ENCODE measurements around the gene AGAP1.

Gene AGAP1

GRCh38 chr2:235572592-235572991 is 78.7 kb downstream of the AGAP1 start:
- no peak for FAIRE-seq

- no peak for FAIRE-seq
These were observed 79.7 kb downstream of the AGAP1 start for GRCh38 chr2:235573331-235574221.

- FAIRE-seq, result no peak
These were observed 81.6 kb downstream of the AGAP1 start for GRCh38 chr2:235575431-235575830.

- FAIRE-seq, result no peak
These were observed 82.1 kb downstream of the AGAP1 start for GRCh38 chr2:235575904-235576303.

GRCh38 chr2:235576337-235576910 is 82.6 kb downstream of the AGAP1 start:
- no peak for FAIRE-seq

GRCh38 chr2:235577404-235578330 is 83.8 kb downstream of the AGAP1 start:
- no peak for FAIRE-seq

GRCh38 chr2:235579128-235579527 is 85.3 kb downstream of the AGAP1 start:
- FAIRE-seq, result no peak

- no peak for FAIRE-seq
These were observed 86.7 kb downstream of the AGAP1 start for GRCh38 chr2:235580426-235581157.

- no peak for FAIRE-seq
These were observed 88.3 kb downstream of the AGAP1 start for GRCh38 chr2:235582081-235582686.

- no peak for FAIRE-seq
These were observed 88.9 kb downstream of the AGAP1 start for GRCh38 chr2:235582729-235583128.

- no peak for FAIRE-seq
These were observed 89.3 kb downstream of the AGAP1 start for GRCh38 chr2:235583144-235583543.

- no peak for FAIRE-seq
These were observed 90.2 kb downstream of the AGAP1 start for GRCh38 chr2:235583925-235584637.

- FAIRE-seq, result no peak
These were observed 90.8 kb downstream of the AGAP1 start for GRCh38 chr2:235584638-235585007.

GRCh38 chr2:235587202-235587601 is 93.4 kb downstream of the AGAP1 start:
- no peak for FAIRE-seq

GRCh38 chr2:235588750-235589149 is 94.9 kb downstream of the AGAP1 start:
- no peak for FAIRE-seq

GRCh38 chr2:235591231-235591730 is 97.4 kb downstream of the AGAP1 start:
- no peak for FAIRE-seq

GRCh38 chr2:235591921-235592320 is 98.1 kb downstream of the AGAP1 start:
- FAIRE-seq, result no peak

GRCh38 chr2:235592430-235592829 is 98.6 kb downstream of the AGAP1 start:
- FAIRE-seq, result no peak

- FAIRE-seq, result no peak
These were observed 99.0 kb downstream of the AGAP1 start for GRCh38 chr2:235592836-235593235.

- peak; percentile 96 for FAIRE-seq
These were observed 100.2 kb downstream of the AGAP1 start for GRCh38 chr2:235594041-235594440.

- no peak for FAIRE-seq
These were observed 101.1 kb downstream of the AGAP1 start for GRCh38 chr2:235594964-235595363.

Measured in TTC549 (cell line).